K562 (cell line): ENCODE results near the gene MPRIP. TPM values are rescaled to one million over a fixed set of nuclear protein-coding genes. Genes with fewer than 3 reads are reported as not detected.

Source experiments
- ATAC-seq: fragments of 200-7000 bp; cut with Tn5 transposase; 3 replicates; pipeline ENCODE4 v1.9.1; 2020; ENCODE audit warnings: moderate library complexity
- BruUV-seq: library from RNA; stranded (reverse); fragments of 400-500 nt; replicated peaks from 2 replicates; lab custom pipeline; 2021; lab: Mats Ljungman, UMichigan
- CTCF ChIA-PET: fragments of 300-600 bp; formaldehyde crosslinking; extraction: SDS; loops from one replicate; lab custom pipeline; 2021; ENCODE audit warnings: low intra/inter-chr PET ratio; lab: Yijun Ruan, JAX
- POLR2A ChIA-PET: fragments of 300-600, 350-650 bp; sonication (Branson Sonifier 250); formaldehyde crosslinking; extraction: SDS; loops from one replicate; lab custom pipeline; 2021; ENCODE audit warnings: antibody characterized with exemption, inconsistent platforms; lab: Yijun Ruan, JAX
- DNase-seq, 4 experiments: peaks; one replicate each; pipeline versions ENCODE4 v3.0.0 to v3.0.0-alpha.2; 2011 to 2018; ENCODE audit warnings: low spot score in 3 of 4, mixed read lengths in 3 of 4; ENCODE audit errors: extremely low read depth in 1 of 4
- FAIRE-seq: peaks from 2 replicates; lab custom pipeline; 2011; peaks lifted over from hg19 to GRCh38; lab: Jason Lieb, UNC
- H2AFZ ChIP-seq: 2 replicates; pipeline ENCODE4 v1.6.0; 2011; ENCODE audit warnings: low read depth, low read length, control low read depth, inconsistent platforms
- H3K27ac ChIP-seq: fragments of 200-600 bp; 3 replicates; pipeline ENCODE4 v1.8.0; 2011; ENCODE audit warnings: low read depth, mild to moderate bottlenecking, control low read depth, inconsistent platforms, low read length, moderate library complexity, mixed read lengths; ENCODE audit errors: extremely low read depth
- H3K27me3 ChIP-seq, 2 experiments: fragments of 300-600 bp in 1 of 2; 2 replicates in 1 of 2; 3 replicates in 1 of 2; pipeline versions ENCODE4 v1.6.0 to v1.8.0; 2011; ENCODE audit warnings: inconsistent platforms in 2 of 2, low read length in 2 of 2, mild to moderate bottlenecking in 1 of 2, mixed read lengths in 1 of 2, moderate library complexity in 1 of 2; ENCODE audit not compliant: control insufficient read depth in 2 of 2, insufficient read depth in 2 of 2
- H3K36me3 ChIP-seq: fragments of 300-600 bp; 3 replicates; pipeline ENCODE4 v1.8.0; 2011; ENCODE audit warnings: mild to moderate bottlenecking, low read length, inconsistent platforms; ENCODE audit not compliant: control insufficient read depth, insufficient read depth
- H3K4me1 ChIP-seq, 2 experiments: fragments of 200-600 bp in 1 of 2; replicated peaks in 1 of 2; 2 replicates in 1 of 2; 3 replicates in 1 of 2; pipeline versions ENCODE4 v1.5.1 to v1.8.0; 2011; ENCODE audit warnings: inconsistent platforms in 2 of 2, low read length in 2 of 2, mild to moderate bottlenecking in 1 of 2, mixed read lengths in 1 of 2, moderate library complexity in 1 of 2; ENCODE audit not compliant: control insufficient read depth in 2 of 2, insufficient read depth in 2 of 2
- H3K4me2 ChIP-seq: 2 replicates; pipeline ENCODE4 v1.6.1; 2011; ENCODE audit warnings: low read length, control low read depth, inconsistent platforms, mixed read lengths; ENCODE audit not compliant: insufficient read depth
- H3K4me3 ChIP-seq: fragments of 200-600 bp; sonication (generic), shearing (Covaris generic); 2 replicates; pipeline ENCODE4 v1.5.1; 2016; ENCODE audit warnings: control low read depth, inconsistent platforms
- H3K79me2 ChIP-seq: fragments of 200-600 bp; 3 replicates; pipeline ENCODE4 v1.8.0; 2011; ENCODE audit warnings: low read length, inconsistent platforms; ENCODE audit not compliant: control insufficient read depth, insufficient read depth
- H3K9ac ChIP-seq, 2 experiments: 2 replicates each; pipeline versions ENCODE4 v1.6.0 to v1.6.1; 2011; ENCODE audit warnings: low read depth in 2 of 2, low read length in 2 of 2, control low read depth in 1 of 2, inconsistent platforms in 1 of 2, mild to moderate bottlenecking in 1 of 2, mixed read lengths in 1 of 2; ENCODE audit not compliant: insufficient read depth in 1 of 2
- H3K9me1 ChIP-seq: one replicate; pipeline ENCODE4 v1.6.0; 2011; ENCODE audit warnings: inconsistent platforms, mild to moderate bottlenecking, low read length, moderate library complexity; ENCODE audit not compliant: control insufficient read depth, insufficient read depth
- H3K9me3 ChIP-seq: replicated peaks from 2 replicates; pipeline ENCODE4 v1.5.1; 2011; ENCODE audit warnings: low read depth, low read length, inconsistent platforms; ENCODE audit not compliant: control insufficient read depth, insufficient read depth
- H4K20me1 ChIP-seq: replicated peaks from 2 replicates; pipeline ENCODE4 v1.6.1; 2011; ENCODE audit warnings: low read length, inconsistent platforms, mixed read lengths; ENCODE audit not compliant: control insufficient read depth, insufficient read depth
- CCNT2 ChIP-seq: IDR thresholded peaks from 2 replicates; pipeline ENCODE4 v1.6.1; 2011; ENCODE audit warnings: borderline replicate concordance, low read depth, mild to moderate bottlenecking, moderate library complexity, mixed read lengths, low read length; ENCODE audit not compliant: insufficient read length; ENCODE audit errors: extremely low read depth
- ELF1 ChIP-seq: fragments of 200-800 bp; sonication (Bioruptor generic); IDR thresholded peaks from 2 replicates; pipeline ENCODE4 v1.6.1; 2016; ENCODE audit warnings: missing genetic modification characterization, missing compliant biosample characterization
- KHSRP ChIP-seq: fragments of 450-650 bp; IDR thresholded peaks from 2 replicates; pipeline ENCODE4 v1.6.1; 2017
- RNF2 ChIP-seq: sonication (generic); IDR thresholded peaks from 2 replicates; pipeline ENCODE4 v1.6.1; 2016
- SMARCC2 ChIP-seq: fragments of 450-650 bp; IDR thresholded peaks from 2 replicates; pipeline ENCODE4 v1.6.1; 2017; ENCODE audit warnings: antibody characterized with exemption, moderate library complexity, mild to moderate bottlenecking, low read depth
- ZC3H11A ChIP-seq: IDR thresholded peaks from 2 replicates; pipeline ENCODE4 v1.6.1; 2012; ENCODE audit warnings: low read depth, low read length, improper control_type of control experiment
- ZFP1 ChIP-seq: fragments of 450-650 bp; formaldehyde crosslinking; IDR thresholded peaks from 2 replicates; pipeline ENCODE4 v1.4.0; 2020; ENCODE audit warnings: mild to moderate bottlenecking, mixed read lengths
- ZNF263 ChIP-seq: sonication (generic); formaldehyde crosslinking; IDR thresholded peaks from 2 replicates; pipeline ENCODE4 v1.8.0; 2022; ENCODE audit warnings: mild to moderate bottlenecking, missing genetic modification reagents, borderline replicate concordance
- WGBS: fragments of 100-300 bp; shearing (Covaris generic); methylation state at CpG from one replicate; pipeline ENCODE4 v1.1.6; 2016; ENCODE audit warnings: low coverage, mixed read lengths; ENCODE audit not compliant: insufficient coverage; ENCODE audit errors: missing lambda C conversion rate; 5-methylcytosine and 5-hydroxymethylcytosine counted together
- in situ Hi-C: fragments of 300-500 bp; cut with MboI; formaldehyde crosslinking; loops from 4 replicates; pipeline ENCODE4 v1.15.0; 2018; ENCODE audit warnings: inconsistent platforms, mixed read lengths
- intact Hi-C: fragments of 100-400 bp; cut with micrococcal nuclease; formaldehyde crosslinking; loops from 2 replicates; pipeline ENCODE4 v1.14.2; 2022
- polyA plus RNA-seq, 8 experiments: library from polyadenylated mRNA; depleted of rRNA in 4 of 8; stranded (reverse) in 5 of 8; unstranded in 3 of 8; fragments of >200 nt; fragmentation: Nextera tagmentation in 2 of 8; fragmentation: Illumina TruSeq in 1 of 8; extraction: Ambion mirVana in 2 of 8; extraction: Trizol in 1 of 8; gene quantifications; 2 replicates each; pipeline versions ENCODE4 v1.2.1 to v1.2.3, GENCODE V29; 2011 to 2014; ENCODE audit warnings: inconsistent platforms in 1 of 8, missing spikeins in 1 of 8
- total RNA-seq, 7 experiments: library from RNA; depleted of rRNA in 6 of 7; stranded (reverse); fragments of >200 nt in 6 of 7; fragmentation: Illumina TruSeq in 2 of 7; extraction: Trizol in 2 of 7; gene quantifications; 2 replicates each; pipeline versions ENCODE4 v1.2.1 to v1.2.3, GENCODE V29; 2011 to 2021; ENCODE audit warnings: low replicate concordance in 1 of 7
- TF ChIP-seq, protein P1 (sequence below): sonication (generic); formaldehyde crosslinking; IDR thresholded peaks from 2 replicates; pipeline ENCODE4 v1.8.0; 2022; ENCODE audit warnings: missing genetic modification reagents, mild to moderate bottlenecking, borderline replicate concordance
- TF ChIP-seq, protein P2 (sequence below): fragments of 250-450 bp; sonication (Bioruptor Pico); IDR thresholded peaks from 2 replicates; pipeline ENCODE4 v1.4.0; 2020; ENCODE audit warnings: mild to moderate bottlenecking, moderate library complexity
- TF ChIP-seq, protein P3 (sequence below): fragments of 450-650 bp; IDR thresholded peaks from 2 replicates; pipeline ENCODE4 v1.7.0; 2016; ENCODE audit warnings: borderline replicate concordance
- TF ChIP-seq, protein P4 (sequence below): sonication (generic); formaldehyde crosslinking; IDR thresholded peaks from 2 replicates; pipeline ENCODE4 v1.8.1; 2023; ENCODE audit warnings: mild to moderate bottlenecking, missing genetic modification reagents

Gene MPRIP
- total and polyA plus RNA-seq, 9 of the 15 experiments (the other 6 are each of a cell fraction or from before 2014, with no cell fraction given), result 10.0 to 72.6 (median 30.1) TPM

DNA sequence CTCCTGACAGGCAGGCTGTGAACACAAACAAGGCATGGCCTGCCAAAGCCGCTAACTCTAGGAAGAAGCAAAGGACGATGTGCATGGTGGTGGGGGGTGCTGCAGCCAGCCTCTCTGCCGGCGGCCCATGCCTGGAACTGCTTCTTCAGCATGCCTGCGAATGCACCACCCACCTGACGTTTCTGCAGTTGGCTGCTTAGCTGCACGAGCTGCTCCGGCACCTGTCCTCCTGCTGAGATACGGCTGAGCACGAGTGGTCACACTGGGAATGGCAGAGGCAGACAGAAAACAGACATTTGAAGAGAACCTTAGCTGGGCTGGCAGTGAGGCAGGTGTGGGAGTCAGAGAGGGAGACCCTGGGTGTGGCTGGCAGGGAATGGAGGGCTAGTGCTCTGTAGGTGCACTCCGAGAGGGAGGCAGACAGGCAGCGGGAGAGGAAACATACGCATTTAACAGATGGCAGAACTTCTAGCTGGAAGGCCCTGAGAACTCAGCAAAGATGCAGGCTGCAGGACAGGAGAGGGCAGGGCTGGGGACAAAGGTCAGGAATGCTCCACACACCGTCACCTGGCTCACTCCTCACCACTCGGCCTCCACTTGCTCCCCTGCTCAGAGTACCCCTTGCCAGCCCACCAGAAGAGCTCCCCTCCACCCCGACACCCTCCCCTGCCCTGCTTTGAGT lies 189.5 kb downstream of the MPRIP start:
- no peak for FAIRE-seq
- no peak overlapping the region for H3K4me2 ChIP-seq
- H3K9me3 ChIP-seq, result no peaks in the 10 kb centered on the region
- H3K27me3 ChIP-seq, result no peaks in the 10 kb centered on the region
- no TSS peak for BruUV-seq
- no peak for TF ChIP-seq RNF2
- TF ChIP-seq, protein P1, sequence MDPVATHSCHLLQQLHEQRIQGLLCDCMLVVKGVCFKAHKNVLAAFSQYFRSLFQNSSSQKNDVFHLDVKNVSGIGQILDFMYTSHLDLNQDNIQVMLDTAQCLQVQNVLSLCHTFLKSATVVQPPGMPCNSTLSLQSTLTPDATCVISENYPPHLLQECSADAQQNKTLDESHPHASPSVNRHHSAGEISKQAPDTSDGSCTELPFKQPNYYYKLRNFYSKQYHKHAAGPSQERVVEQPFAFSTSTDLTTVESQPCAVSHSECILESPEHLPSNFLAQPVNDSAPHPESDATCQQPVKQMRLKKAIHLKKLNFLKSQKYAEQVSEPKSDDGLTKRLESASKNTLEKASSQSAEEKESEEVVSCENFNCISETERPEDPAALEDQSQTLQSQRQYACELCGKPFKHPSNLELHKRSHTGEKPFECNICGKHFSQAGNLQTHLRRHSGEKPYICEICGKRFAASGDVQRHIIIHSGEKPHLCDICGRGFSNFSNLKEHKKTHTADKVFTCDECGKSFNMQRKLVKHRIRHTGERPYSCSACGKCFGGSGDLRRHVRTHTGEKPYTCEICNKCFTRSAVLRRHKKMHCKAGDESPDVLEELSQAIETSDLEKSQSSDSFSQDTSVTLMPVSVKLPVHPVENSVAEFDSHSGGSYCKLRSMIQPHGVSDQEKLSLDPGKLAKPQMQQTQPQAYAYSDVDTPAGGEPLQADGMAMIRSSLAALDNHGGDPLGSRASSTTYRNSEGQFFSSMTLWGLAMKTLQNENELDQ (CRISPR knock-in tag), result no peak
- TF ChIP-seq, protein P2, sequence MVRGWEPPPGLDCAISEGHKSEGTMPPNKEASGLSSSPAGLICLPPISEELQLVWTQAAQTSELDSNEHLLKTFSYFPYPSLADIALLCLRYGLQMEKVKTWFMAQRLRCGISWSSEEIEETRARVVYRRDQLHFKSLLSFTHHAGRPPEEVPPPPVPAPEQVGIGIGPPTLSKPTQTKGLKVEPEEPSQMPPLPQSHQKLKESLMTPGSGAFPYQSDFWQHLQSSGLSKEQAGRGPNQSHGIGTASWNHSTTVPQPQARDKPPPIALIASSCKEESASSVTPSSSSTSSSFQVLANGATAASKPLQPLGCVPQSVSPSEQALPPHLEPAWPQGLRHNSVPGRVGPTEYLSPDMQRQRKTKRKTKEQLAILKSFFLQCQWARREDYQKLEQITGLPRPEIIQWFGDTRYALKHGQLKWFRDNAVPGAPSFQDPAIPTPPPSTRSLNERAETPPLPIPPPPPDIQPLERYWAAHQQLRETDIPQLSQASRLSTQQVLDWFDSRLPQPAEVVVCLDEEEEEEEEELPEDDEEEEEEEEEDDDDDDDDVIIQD, result no peak
- no peak for TF ChIP-seq SMARCC2
- TF ChIP-seq ZFP1 (CRISPR knock-in tag), result no peak
- no peak for TF ChIP-seq ELF1
- TF ChIP-seq CCNT2, result no peak
- no peak for TF ChIP-seq ZNF263 (CRISPR knock-in tag)
- no peak for TF ChIP-seq KHSRP
- TF ChIP-seq, protein P3, sequence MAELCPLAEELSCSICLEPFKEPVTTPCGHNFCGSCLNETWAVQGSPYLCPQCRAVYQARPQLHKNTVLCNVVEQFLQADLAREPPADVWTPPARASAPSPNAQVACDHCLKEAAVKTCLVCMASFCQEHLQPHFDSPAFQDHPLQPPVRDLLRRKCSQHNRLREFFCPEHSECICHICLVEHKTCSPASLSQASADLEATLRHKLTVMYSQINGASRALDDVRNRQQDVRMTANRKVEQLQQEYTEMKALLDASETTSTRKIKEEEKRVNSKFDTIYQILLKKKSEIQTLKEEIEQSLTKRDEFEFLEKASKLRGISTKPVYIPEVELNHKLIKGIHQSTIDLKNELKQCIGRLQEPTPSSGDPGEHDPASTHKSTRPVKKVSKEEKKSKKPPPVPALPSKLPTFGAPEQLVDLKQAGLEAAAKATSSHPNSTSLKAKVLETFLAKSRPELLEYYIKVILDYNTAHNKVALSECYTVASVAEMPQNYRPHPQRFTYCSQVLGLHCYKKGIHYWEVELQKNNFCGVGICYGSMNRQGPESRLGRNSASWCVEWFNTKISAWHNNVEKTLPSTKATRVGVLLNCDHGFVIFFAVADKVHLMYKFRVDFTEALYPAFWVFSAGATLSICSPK, result no peak
- TF ChIP-seq, protein P4, sequence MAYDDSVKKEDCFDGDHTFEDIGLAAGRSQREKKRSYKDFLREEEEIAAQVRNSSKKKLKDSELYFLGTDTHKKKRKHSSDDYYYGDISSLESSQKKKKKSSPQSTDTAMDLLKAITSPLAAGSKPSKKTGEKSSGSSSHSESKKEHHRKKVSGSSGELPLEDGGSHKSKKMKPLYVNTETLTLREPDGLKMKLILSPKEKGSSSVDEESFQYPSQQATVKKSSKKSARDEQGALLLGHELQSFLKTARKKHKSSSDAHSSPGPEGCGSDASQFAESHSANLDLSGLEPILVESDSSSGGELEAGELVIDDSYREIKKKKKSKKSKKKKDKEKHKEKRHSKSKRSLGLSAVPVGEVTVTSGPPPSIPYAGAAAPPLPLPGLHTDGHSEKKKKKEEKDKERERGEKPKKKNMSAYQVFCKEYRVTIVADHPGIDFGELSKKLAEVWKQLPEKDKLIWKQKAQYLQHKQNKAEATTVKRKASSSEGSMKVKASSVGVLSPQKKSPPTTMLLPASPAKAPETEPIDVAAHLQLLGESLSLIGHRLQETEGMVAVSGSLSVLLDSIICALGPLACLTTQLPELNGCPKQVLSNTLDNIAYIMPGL (CRISPR knock-in tag), result no peak
- TF ChIP-seq ZC3H11A, result no peak
- peaks cover 37% of the 10 kb centered on the region for H3K79me2 ChIP-seq
- WGBS, result 69% methylated on average over 5 of the region's 16 CpGs
- CTCF ChIA-PET, result no interaction called here
- no peak for ATAC-seq
- H3K4me1 ChIP-seq, result peaks cover 8 to 11% of the 10 kb centered on the region in 2 experiments; a peak in 4 of 5 replicates
- peaks cover 61% of the 10 kb centered on the region for H3K36me3 ChIP-seq
- peaks cover 17% of the 10 kb centered on the region for H4K20me1 ChIP-seq
- DNase-seq, result no peak
- H3K9ac ChIP-seq, result peak overlapping the region in 1 of 2 experiments; percentile 17; a peak in 1 of 4 replicates
- POLR2A ChIA-PET, result interaction anchor here (1.0 kb wide), 1 partner anchor 48 kb away, joined by 3 read pairs; no protein-coding TSS in a partner anchor
- H2AFZ ChIP-seq, result no peak overlapping the region
- no peak overlapping the region for H3K4me3 ChIP-seq
- H3K27ac ChIP-seq, result no peak overlapping the region
- in situ Hi-C loops (no loop called here), intact Hi-C loops (no loop called here)
- H3K9me1 ChIP-seq, result peaks cover 2% of the 10 kb centered on the region
